ENCODE measurements around the gene PREX1. TPM values are rescaled to one million over a fixed set of nuclear protein-coding genes. Genes with fewer than 3 reads are reported as not detected.

The PREX1 gene
- total RNA-seq, 1 donor, result 14.1 TPM

DNA sequence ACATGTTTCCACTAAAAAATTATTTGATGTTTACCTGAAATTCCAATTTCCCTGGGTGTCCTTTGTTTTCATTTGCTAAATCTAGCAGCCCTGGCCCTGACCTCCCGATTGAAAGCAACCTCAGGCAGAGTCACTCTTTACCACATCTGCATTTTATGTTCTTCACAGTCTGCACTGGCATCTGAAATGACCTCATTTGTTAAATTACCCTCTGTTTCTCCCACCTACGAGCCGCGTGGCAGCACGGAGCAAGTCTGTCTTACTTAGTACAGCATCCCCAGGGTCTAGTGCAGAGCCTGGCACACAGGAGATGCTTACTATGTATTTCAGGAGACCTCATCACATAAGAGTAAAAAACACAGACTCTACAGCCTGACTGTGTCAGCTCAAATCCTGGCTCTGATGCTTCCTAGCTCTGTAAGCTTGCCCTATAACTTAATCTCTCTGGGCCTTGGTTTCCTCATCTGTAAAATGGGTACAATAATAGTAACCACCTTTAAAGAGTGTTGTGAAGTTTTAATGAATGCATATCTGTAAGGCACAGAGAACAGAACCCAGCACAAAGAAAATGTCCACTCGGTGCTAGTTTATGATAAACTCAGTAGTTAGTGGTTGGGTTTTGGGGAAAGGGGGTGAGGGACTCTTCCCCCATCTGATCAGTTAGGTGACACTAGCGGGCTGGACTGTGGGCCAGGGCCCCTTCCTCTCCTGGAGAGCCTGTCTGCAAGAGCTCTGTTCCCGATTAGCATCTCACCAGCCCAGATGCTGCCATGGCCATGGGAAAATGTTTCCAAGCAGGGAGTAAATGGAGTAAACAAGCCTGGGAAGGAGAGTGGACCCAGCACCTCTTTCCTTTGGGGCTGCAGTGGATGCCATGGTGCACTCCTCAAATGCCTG, 88.2 kb downstream of the PREX1 start:
- no peak overlapping the region for H2AFZ ChIP-seq (ENCODE audit: low read length)
- H3K4me2 ChIP-seq (ENCODE audit: insufficient read depth, low read length), result no peak overlapping the region
- H3K9me3 ChIP-seq (ENCODE audit: low read depth, low read length), result no peaks in the 10 kb centered on the region
- no peaks in the 10 kb centered on the region for H3K36me3 ChIP-seq (ENCODE audit: insufficient read depth, low read length)
- H3K27me3 ChIP-seq (ENCODE audit: insufficient read depth, low read length), result no peaks in the 10 kb centered on the region
- H3K27ac ChIP-seq (ENCODE audit: low read depth, low read length), result no peak overlapping the region
- TF ChIP-seq, protein P1, sequence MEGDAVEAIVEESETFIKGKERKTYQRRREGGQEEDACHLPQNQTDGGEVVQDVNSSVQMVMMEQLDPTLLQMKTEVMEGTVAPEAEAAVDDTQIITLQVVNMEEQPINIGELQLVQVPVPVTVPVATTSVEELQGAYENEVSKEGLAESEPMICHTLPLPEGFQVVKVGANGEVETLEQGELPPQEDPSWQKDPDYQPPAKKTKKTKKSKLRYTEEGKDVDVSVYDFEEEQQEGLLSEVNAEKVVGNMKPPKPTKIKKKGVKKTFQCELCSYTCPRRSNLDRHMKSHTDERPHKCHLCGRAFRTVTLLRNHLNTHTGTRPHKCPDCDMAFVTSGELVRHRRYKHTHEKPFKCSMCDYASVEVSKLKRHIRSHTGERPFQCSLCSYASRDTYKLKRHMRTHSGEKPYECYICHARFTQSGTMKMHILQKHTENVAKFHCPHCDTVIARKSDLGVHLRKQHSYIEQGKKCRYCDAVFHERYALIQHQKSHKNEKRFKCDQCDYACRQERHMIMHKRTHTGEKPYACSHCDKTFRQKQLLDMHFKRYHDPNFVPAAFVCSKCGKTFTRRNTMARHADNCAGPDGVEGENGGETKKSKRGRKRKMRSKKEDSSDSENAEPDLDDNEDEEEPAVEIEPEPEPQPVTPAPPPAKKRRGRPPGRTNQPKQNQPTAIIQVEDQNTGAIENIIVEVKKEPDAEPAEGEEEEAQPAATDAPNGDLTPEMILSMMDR (IDR thresholded peaks at IDR 0.05; ENCODE audit: extremely low read depth, low read depth, low read length), result no peak
- H4K20me1 ChIP-seq (ENCODE audit: insufficient read depth, low read length), result no peaks in the 10 kb centered on the region
- no peak overlapping the region for H3K4me3 ChIP-seq (ENCODE audit: insufficient read depth, low read length)
- DNase-seq (ENCODE audit: insufficient read length, low spot score, missing footprints), result no peak
- no peaks in the 10 kb centered on the region for H3K79me2 ChIP-seq (ENCODE audit: insufficient read depth, low read length)
- H3K4me1 ChIP-seq (ENCODE audit: insufficient read depth, low read length), result no peaks in the 10 kb centered on the region

DNA sequence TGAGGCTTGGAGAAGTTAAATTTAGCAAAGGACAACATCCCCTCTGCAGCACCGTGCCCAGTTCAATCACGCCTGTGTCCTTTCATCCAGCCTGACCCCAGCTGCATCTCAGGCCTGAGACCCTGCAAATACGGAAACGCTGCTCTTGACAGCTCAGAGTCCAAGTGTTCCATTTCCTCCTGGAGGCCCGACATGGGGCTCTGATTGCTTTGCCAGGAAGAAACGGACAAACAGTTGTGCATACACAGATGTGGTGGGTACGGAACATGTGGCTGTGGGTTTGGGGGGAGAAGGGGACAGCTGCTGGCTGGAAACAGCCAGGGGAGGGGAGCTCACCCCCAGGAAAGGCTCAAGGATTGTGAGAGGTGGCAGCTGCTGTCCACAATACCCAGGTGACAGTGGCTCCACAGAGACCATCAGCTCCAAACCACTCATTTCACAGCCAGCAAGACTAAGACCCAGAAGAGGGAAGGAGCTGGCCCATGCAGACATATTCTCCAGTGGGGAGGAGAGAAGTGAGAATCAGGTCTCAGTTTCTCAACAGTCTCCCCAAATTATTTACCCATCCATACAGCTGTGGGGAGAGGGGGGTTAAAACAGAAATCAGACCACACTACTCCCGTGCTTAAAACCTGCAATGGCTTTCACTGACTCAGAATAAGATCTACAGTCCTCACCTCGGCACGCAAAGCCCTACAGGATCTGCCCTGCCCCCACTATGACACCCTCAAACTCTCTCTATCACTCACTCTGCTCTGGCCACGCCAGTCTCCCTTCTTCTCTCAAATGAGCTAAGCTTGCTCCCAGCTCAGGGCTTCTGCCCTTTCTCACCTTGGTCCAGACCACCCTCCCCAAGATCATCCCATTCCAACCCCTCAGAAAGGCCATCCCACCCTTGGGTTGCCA, 89.1 kb downstream of the PREX1 start:
- Histone ChIP-seq H3K36me3 (ENCODE audit: insufficient read depth, low read length) (no peaks in the 10 kb centered on the region), H3K4me1 (ENCODE audit: insufficient read depth, low read length) (no peaks in the 10 kb centered on the region), H4K20me1 (ENCODE audit: insufficient read depth, low read length) (no peaks in the 10 kb centered on the region), H3K27ac (ENCODE audit: low read depth, low read length) (no peak overlapping the region), H3K4me3 (ENCODE audit: insufficient read depth, low read length) (no peak overlapping the region), H3K27me3 (ENCODE audit: insufficient read depth, low read length) (no peaks in the 10 kb centered on the region), H3K9me3 (ENCODE audit: low read depth, low read length) (no peaks in the 10 kb centered on the region), H3K4me2 (ENCODE audit: insufficient read depth, low read length) (no peak overlapping the region), H3K79me2 (ENCODE audit: insufficient read depth, low read length) (no peaks in the 10 kb centered on the region), H2AFZ (ENCODE audit: low read length) (no peak overlapping the region)
- TF ChIP-seq, protein P1 (IDR thresholded peaks at IDR 0.05; ENCODE audit: extremely low read depth, low read depth, low read length), result no peak
- no peak for DNase-seq (ENCODE audit: insufficient read length, low spot score, missing footprints)

DNA sequence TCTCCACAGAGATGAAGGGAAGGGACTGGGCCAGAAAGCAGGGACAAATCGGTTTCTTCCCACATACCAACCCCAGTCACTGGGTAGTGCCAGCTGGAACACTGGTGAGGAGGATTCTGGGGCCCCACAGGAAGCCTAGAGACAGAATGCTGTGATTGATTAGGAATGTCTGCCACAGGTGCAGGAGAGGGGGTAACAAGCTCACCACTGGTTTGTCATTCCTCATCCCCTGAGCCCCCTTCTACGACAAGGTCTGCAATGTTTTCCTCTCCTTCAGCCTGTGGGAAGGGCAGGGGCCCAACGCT, 89.8 kb downstream of the PREX1 start:
- Histone ChIP-seq H4K20me1 (ENCODE audit: insufficient read depth, low read length) (no peaks in the 10 kb centered on the region), H3K79me2 (ENCODE audit: insufficient read depth, low read length) (no peaks in the 10 kb centered on the region), H3K4me2 (ENCODE audit: insufficient read depth, low read length) (no peak overlapping the region), H3K27me3 (ENCODE audit: insufficient read depth, low read length) (no peaks in the 10 kb centered on the region), H3K4me3 (ENCODE audit: insufficient read depth, low read length) (no peak overlapping the region), H3K4me1 (ENCODE audit: insufficient read depth, low read length) (no peaks in the 10 kb centered on the region), H2AFZ (ENCODE audit: low read length) (no peak overlapping the region), H3K36me3 (ENCODE audit: insufficient read depth, low read length) (no peaks in the 10 kb centered on the region), H3K9me3 (ENCODE audit: low read depth, low read length) (no peaks in the 10 kb centered on the region), H3K27ac (ENCODE audit: low read depth, low read length) (no peak overlapping the region)
- no peak for DNase-seq (ENCODE audit: insufficient read length, low spot score, missing footprints)
- TF ChIP-seq, protein P1 (IDR thresholded peaks at IDR 0.05; ENCODE audit: extremely low read depth, low read depth, low read length), result no peak

Measured in osteoblast (primary cell).